GM21526 (cell line): ENCODE data around the gene SLC16A9.

Experiments used
- ATAC-seq: cut with Tn5 transposase; IDR thresholded peaks from one replicate; pipeline ENCODE4 v1.9.1; 2021; ENCODE audit warnings: moderate library complexity; ENCODE audit not compliant: unreplicated experiment, low FRiP score

Gene SLC16A9

DNA sequence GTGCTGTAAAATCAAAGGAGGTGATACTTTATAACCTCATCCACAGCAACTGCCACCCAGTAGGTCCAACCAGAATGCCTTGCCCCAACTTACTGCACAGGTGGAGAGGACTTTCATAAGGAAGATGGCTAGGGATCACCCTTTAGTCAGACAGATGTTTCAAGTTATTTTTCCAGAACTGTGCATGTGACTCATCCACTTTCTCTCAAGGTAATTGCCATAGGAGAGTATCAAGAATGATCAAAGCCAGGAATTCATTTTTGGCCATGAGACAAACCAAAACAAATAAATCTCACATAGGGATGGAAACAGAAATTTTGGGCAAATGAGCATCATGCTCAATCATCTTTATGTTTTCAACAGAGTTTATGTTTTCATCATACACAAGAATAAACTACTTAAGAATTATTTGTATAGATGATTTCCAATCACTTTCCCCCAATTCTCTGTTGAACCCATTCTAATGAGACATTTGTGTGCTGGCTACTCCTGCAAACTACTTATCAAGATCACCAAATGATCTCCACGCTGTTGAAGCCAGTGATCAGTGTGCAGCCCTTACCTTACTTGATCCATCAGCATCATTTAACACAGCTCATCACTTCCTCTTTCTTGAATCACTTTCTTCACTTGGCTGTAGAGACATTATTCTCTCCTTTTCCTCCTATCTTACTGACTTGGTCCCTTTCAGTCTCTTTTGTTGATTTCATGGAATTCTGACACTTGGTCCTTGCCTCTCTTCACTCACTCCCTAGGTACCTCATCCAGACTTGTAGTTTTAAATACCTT lies 74.0 kb downstream of the SLC16A9 start:
- ATAC-seq: no peak

- no peak for ATAC-seq
Observed at GRCh38 chr10:59634102-59634501, 75.5 kb downstream of the SLC16A9 start.

GRCh38 chr10:59633063-59633462 lies 76.6 kb downstream of the SLC16A9 start:
- ATAC-seq: no peak

DNA sequence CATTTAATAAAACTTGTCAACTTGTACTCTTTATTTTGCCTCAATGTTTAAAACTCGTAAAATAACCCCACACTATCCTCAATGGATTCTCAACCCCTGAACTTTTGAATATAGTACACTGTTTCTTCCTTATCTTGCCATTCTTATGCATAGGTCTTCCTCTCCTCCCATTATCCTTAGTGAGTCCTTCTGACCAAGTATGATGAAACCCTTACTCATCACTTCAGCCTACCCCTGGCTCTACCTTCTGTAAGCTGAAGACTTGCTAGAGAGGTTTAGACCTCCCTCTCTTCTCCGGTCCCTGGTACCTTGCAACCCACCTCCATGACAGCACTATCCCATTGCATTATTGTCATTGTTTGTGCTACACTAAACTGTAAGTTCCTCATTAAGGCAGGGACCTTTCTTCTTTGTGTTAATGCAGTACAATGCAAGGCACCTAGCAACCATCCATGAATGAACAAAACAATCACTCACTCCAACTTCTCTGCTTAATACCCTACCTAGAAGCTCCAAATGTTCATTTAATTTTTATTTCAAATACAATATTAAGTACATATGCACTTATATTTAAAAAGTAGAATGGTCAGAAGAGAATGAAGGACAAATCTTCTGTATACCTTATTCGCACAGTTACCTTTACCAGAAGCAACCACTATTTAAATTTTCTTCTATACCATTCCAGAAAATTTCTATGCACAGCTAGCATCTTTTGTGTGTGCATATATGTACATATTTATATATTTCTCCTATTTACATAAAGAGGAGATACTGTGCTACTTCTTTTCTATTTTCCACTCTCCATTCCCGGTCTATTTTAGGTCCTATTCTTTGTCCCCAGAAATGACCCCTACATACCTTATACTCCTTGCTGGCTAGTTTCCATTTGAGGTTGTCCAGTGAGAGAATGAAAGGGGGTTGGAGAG lies 77.5 kb downstream of the SLC16A9 start:
- no peak for ATAC-seq

DNA sequence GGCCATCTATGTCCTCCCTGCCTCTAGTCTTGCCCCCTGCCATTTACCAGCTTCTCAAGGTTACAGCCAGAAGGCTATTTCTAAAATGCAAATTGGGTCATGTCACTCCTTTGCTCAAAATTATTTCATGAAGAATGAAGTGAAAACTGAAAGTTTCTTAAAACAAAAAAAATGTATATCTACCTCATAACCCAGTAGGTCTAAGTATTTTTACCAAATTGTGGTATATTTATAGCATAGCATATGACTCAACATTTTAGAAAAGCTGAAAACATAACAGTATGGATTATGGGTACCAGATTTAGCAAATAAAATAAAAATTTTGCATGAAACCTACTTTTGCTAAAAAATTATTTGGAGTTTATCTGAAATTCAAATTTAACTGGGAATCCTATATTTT lies 78.4 kb downstream of the SLC16A9 start:
- ATAC-seq: peak; percentile 52

GRCh38 chr10:59628965-59629364 lies 80.7 kb downstream of the SLC16A9 start:
- ATAC-seq: no peak

GRCh38 chr10:59628456-59628855 lies 81.2 kb downstream of the SLC16A9 start:
- ATAC-seq: no peak

DNA sequence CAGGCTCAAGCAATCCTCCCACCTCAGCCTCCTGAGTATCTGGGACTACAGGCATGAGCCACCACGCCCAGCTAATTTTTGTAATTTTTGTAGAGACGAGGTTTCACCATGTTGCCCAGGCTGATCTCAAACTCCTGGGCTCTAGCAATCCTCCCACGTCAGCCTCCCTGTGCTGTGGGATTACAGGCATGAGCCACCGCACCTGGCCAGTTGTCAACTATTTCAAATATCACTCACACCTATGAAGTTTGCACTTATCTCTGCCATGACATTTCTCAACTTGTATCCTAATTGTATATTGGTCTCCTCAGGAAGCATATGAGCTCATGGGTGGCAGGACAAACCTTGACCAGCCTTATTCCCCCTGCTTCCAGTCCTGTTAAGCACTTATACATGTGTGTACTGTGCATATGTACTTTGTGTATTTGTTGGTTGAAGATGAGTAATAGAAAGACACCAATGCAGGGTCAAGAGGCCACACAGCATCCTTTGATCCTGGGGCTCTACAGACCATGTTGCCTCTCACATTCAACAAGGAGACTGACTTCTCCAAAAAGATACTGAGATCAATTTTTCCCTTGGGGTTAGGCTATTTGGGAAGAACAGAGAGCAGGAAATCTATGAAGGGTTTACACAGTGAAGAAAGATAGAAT lies 82.2 kb downstream of the SLC16A9 start:
- ATAC-seq: no peak

DNA sequence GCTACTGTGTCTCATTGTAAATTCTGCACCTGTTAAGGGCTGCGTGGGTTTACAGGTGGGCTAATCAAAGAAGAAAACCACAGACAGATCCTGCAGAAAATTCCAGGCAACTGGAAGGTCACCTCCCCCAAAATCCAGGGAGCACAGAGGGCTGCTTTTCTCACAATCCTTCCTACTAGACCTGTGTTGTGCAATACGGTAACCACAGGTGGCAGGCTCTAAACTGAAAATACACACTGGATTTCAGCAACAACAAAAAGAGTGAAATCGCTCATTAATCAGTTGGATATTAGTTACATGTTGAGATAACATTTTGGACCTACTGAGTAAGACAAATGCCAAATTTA lies 83.2 kb downstream of the SLC16A9 start:
- no peak for ATAC-seq

- ATAC-seq: peak; percentile 84
Observed at GRCh38 chr10:59625721-59626522, 83.7 kb downstream of the SLC16A9 start.

GRCh38 chr10:59624951-59625350 lies 84.7 kb downstream of the SLC16A9 start:
- ATAC-seq: no peak

- ATAC-seq: no peak
Observed at GRCh38 chr10:59624136-59624535, 85.5 kb downstream of the SLC16A9 start.

- ATAC-seq: no peak
Observed at GRCh38 chr10:59623133-59624121, 86.2 kb downstream of the SLC16A9 start.

DNA sequence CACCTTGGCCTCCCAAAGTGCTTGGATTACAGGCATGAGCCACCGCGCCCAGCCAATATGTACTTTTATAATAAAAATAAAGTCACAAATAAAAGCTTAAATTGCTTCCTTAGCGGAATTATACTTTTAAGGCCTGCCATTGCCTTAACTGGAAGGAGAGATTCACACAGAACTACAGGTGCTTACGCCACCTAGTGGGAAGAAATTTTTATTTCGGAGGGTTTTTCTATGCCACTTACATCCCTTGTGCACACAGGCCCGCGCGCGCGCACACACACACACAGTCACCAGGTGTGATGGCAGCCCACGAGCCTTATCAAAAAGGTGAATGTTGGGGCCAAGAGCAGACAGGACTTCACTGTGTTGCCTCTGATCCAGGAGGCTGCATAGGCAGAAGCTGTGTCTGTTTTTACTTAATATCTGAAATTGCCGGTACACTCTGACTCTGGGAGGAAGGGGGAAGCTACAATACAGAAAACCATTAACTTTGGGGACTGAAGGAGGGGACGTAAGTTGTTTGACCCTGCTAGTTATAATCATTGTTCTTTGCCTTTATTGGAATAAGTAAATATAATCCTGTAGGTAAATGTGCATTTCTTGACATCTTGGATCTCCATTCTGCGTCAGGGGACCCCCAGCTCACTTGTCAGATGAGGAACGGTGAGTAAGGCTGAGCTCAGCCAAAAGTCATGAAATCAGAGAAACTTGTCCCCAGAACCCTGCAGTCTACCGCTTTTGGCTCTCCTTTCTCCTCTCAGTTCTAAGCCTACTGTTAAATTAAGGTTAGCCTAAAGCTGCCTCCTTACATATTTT lies 87.1 kb downstream of the SLC16A9 start:
- no peak for ATAC-seq

DNA sequence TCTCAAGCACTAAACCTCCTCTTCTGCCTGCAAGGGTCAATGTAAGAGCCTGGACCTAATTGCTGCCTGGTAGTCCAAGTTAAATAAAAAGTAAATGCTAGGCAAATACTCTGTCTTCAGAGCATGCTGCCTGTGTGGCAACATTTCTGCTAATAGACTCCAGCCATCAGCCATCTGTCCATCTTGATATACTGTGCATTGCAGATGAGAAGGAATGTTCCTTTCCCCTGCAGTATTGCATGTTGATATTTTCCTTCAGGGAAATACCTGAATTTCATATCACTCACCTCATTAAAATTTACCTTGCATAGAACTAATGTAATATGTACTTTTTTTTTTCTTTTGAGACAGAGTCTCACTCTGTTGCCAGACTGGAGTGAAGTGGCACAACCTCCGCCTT lies 87.9 kb downstream of the SLC16A9 start:
- ATAC-seq: no peak

GRCh38 chr10:59618666-59619065 lies 91.0 kb downstream of the SLC16A9 start:
- no peak for ATAC-seq

DNA sequence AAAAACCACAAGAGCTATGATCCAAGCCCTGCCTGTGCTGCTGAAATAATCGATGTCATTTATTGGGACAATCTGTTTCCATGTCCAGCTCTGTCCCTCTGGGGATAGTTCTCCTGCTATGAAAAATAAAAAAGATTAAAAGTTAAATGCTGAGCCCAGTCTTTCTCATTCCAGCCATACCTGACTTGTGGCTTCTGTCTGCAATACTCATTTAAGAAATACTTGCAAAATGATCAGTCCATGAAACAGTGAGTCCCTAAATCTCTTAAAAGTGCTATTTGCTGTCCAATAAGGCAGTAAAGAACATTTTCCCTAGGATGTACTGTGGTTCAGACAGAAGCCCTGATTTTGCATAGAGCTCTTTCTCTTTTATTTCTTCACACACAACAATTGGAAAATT lies 91.7 kb downstream of the SLC16A9 start:
- no peak for ATAC-seq

DNA sequence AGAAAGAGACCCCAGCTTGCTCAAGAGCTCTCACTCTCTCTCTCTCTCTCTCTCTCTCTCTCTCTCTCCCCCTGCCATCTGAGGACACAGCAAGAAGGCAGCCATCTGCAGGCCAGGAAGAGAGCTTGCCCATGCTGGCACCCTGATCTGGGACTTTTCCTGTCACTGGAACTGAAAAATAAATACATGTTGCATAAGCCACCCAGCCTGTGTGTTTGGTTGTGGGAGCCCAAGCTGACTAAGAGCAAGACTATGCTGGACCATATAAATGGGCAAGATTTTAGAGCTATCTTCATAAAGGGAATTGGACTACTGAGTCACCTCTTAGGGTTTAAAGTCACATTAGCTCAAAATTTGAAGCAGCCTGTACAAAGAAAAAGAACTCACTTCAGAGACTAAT lies 98.6 kb downstream of the SLC16A9 start:
- ATAC-seq: no peak
